Fibroblast of skin of left quadriceps (primary cell): ENCODE data around the gene MOG.
"Not testable (repeated sequence)": the region's sequence is repeated elsewhere in the genome, so short reads cannot be mapped to it uniquely, and the experiment has no call there.

Source experiments
- DNase-seq, 2 experiments: peaks; one replicate each; pipeline ENCODE4 v3.0.0-alpha.2; 2013; ENCODE audit warnings: low read depth in 2 of 2

MOG gene

GRCh38 chr6:29637247-29637646 lies 19.6 kb upstream of the MOG start:
- no peak for DNase-seq

- no peak for DNase-seq
These were observed 15.3 kb upstream of the MOG start for GRCh38 chr6:29641430-29642148.

DNA sequence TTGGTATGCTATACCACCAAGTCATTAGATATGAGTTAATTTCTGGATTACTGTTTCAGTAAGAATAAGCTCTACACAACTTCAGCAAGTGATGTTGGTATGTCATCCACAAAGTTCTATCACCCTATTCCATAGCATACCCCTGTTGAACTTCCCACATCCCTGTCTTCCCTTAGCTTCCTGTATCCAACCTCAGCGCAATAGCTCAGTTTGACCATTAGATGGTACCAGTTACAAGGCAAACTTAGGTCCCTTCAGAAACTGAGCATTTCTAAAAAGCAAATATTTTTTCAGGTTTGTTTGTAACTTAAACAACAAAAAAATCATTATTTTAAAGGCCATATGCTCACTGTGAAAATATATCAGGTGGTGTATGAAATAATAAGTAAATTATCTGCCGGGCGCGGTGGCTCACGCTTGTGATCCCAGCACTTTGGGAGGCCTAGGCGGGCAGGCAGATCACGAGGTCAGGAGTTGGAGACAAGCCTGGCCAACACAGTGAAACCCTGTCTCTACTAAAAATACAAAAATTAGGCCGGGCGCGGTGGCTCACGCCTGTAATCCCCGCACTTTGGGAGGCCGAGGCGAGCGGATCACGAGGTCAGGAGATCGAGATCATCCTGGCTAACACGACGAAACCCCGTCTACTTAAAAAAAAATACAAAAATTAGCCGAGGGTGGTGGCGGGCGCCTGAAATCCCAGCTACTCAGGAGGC lies 8.8 kb upstream of the MOG start:
- DNase-seq, result peak in 1 of 2 experiments; percentile 9

- peak; percentile 92 for DNase-seq
These were observed 6.9 kb upstream of the MOG start for GRCh38 chr6:29649701-29650673.

GRCh38 chr6:29651413-29652197 lies 5.3 kb upstream of the MOG start:
- peak in 1 of 2 experiments; percentile 9 for DNase-seq

DNA sequence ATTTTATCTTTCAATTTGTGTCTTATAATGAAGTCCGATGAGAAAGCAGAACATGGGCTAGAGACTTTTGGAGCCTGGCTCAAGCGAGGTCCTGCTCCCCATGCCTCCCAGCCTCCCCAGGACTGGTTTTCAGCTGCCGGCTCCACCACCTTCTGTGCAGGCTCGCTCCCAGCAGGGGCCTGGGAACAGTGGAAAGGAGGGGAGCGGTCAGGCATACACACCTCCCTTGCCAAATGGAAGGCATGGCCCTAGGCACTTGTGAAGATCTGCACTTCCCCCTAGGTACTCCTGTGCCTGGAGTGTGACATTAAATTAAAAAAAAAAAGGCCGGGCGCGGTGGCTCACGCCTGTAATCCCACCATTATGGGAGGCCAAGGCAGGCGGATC lies 4.7 kb upstream of the MOG start:
- DNase-seq, result no peak

GRCh38 chr6:29653452-29654038 lies 3.3 kb upstream of the MOG start:
- DNase-seq, result peak; percentile 20 to 29

GRCh38 chr6:29655658-29656057 lies 1.2 kb upstream of the MOG start:
- DNase-seq, result no peak

GRCh38 chr6:29656157-29656556 lies 735 bp upstream of the MOG start:
- DNase-seq, result no peak

DNA sequence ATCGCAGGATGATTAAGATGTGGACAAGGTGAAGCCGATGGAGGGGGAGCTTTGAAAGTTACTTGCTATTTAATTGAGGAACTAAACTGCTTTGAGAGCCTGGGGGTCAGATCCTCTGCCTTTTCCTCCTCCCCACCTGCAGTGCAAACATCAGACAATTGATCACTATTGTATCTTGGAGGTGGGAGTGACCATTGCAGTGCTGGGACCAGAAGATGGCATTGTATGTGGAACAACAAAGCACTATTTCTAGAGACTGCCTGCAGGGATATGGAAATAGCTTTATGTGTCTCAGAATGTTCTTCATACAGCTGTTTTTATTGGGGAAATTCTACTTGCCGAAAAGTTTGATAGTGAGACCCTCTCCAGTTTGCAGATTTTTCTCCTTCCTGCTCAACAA lies 4.2 kb downstream of the MOG start:
- DNase-seq, result no peak

GRCh38 chr6:29661502-29662141 lies 4.7 kb downstream of the MOG start:
- not testable (repeated sequence) for DNase-seq

- no peak for DNase-seq
These were observed 6.6 kb downstream of the MOG start for GRCh38 chr6:29663300-29664042.

DNA sequence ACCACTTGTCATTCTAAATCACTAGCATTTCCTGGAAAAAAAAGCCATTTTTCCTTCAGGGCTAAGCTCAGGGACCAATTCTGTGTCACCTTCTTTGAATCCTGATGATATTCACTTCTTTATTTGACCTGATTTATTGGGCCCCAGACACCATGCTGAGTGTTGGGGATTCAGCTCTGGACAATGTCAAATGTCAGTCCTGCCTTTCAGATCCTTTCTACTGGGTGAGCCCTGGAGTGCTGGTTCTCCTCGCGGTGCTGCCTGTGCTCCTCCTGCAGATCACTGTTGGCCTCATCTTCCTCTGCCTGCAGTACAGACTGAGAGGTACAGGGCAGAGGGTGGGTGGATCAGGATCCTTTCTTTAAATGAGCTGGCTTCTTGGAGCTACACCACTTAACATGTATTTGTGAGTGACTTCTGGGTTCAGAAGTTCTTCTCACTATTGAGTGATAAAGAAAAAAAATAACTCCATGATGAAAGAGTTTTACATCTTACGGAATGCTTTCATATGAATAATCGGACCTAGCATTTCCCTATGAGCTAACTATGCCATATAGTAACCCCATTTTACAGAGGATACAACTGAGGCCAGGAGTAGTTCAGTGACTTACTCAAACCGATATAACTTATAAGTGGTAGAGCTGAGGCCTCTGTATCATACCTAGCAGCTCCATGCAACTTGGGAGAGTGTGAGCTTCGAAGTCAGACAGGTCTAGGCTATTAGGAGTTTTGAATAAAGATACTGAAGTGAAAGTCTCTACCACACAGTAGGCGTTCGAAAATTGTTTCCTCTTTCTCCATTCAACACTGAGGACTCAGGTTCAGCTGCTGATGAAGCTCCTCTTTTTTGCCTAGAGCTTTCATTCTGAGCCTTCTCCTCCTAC lies 9.3 kb downstream of the MOG start:
- no peak for DNase-seq

GRCh38 chr6:29666826-29667130 lies 9.9 kb downstream of the MOG start:
- DNase-seq, result no peak

DNA sequence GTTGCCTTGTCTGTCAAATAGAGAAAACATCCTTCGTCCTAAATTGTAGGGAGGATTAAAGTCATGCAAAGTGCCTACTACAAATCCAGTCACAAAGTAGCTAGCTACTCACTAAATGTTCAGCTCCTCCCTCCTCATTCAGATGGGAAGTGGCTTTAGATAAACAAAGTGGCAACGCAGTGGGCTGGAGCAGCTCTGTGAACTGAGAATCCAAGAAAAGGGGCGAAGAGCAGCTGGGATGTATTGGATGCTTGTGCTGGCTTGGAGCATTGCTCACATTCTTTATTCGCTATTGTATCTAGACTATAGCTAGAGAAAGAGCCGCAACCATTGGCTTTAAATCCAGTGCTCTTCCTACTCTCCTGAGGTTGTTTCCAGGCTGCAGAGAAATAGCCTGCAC lies 10.3 kb downstream of the MOG start:
- no peak for DNase-seq

DNA sequence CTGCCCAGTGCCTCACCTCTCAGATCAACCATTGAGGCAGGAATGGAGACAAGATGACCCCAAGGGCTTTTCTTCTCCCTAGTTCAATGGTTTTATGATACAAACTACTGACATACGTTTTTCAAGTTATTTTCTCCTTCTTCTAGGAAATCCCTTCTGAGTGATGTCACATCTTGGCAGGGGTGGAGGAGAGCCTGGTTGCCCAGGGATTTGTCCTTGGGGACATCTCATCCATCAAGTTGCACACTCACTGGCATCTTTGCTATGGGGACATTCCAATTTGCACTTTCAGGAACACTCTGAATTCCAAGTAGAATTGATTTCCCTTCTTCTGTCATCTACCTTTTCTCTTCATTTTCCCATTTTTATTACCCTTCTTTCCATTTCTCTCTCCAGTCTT lies 14.1 kb downstream of the MOG start:
- no peak for DNase-seq

- not testable (repeated sequence) for DNase-seq
These were observed 15.2 kb downstream of the MOG start for GRCh38 chr6:29672116-29672515.

GRCh38 chr6:29673161-29673560 lies 16.3 kb downstream of the MOG start:
- DNase-seq, result no peak

GRCh38 chr6:29674008-29674407 lies 17.1 kb downstream of the MOG start:
- DNase-seq, result no peak
